GM19468 (cell line): Measurements from ENCODE around the gene SSBP2.
"Not testable (repeated sequence)": the region's sequence is repeated elsewhere in the genome, so short reads cannot be mapped to it uniquely, and the experiment has no call there.

ENCODE experiments used
- ATAC-seq: cut with Tn5 transposase; IDR thresholded peaks from one replicate; pipeline ENCODE4 v1.9.1; 2021; ENCODE audit warnings: mild to moderate bottlenecking, moderate library complexity, moderate number of reproducible peaks; ENCODE audit not compliant: unreplicated experiment; ENCODE audit errors: extremely low read depth

SSBP2 gene

DNA sequence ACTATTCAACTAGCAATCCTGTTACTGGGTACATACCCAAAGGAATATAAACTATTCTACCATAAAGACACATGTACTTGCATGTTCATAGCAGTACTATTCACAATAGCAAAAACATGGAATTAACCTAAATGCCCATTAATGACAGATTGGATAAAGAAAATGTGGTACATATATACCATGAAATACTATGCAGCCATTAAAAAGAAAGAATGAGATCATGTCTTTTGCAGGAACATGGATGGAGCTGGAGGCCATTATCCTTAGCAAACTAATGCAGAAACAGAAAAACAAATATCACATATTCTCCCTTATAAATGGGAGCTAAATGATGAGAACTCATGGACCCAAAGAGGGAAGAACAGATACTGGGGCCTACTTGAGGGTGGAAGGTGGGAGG lies 247.3 kb downstream of the SSBP2 start:
- ATAC-seq, result not testable (repeated sequence)

DNA sequence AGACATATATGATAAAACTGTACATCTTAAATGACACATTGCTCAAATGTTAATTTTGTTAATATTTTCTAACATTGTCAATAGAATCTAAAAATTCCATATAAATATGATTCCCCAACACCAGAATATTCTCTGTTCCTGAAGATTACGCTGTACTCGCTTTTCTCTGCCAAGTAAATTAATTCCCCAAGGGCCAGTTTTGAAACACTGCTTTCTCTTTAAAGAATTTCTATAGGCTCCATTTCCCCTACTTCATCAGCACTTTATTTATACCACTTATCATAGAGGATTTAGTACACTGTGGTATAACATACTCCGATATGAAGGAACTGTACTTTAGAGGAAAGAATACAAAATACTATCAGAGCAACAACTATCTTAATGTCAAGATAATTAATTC lies 255.6 kb downstream of the SSBP2 start:
- ATAC-seq, result no peak

DNA sequence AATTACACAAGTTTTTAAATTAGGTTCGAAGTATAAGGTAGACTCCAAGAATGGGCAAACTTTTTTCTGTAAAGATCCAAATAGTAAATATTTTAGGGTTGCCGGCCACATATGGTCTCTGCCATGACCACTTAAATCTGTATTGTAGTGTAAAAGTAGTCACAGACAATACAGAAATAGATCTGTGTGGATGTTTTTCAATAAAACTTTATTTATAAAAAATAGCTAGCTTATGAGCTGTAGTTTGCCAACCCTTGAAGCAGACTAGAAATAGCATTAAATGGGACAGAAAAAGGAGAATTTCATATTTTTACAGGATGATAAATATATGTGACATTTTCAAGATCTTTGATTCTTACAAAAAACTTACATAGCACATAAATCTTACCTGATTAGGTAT lies 262.0 kb downstream of the SSBP2 start:
- ATAC-seq, result no peak

DNA sequence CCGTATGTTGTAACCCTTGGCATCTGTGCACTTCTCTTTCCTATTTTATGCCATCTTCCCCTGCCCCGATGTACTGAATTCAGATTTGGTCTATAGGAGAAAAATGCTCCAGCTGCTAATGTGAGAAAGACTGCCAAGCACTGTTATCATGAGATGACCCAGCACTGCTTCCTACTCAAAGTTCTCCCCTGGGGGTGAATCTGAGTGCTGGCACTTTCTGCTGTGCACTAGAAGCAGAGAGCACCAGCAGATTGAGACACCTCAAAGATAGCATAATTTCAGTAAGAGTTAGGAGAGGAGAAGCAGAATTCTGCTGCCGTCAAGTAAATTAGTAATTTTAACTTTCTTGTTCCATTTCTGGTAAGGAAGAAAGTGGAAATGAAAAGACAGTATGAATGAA lies 264.2 kb downstream of the SSBP2 start:
- ATAC-seq, result no peak

DNA sequence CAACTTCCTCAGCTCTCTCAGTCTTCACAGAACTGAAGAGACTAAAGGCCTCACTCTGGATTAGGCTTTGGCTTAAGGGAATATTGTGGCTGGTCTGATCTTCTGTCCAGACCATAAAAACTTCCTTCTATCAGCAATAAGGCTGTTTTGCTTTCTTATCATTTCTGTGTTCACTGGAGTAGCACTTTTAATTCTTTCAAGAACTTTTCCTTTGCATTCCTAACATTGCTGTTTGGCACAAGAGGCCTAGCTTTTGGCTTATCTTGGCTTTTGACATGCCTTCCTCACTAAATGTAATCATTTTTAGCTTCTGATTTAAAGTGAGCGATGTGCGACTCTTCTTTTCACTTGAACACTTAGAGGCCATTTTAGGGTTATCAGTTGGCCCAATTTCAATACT lies 268.3 kb downstream of the SSBP2 start:
- no peak for ATAC-seq

DNA sequence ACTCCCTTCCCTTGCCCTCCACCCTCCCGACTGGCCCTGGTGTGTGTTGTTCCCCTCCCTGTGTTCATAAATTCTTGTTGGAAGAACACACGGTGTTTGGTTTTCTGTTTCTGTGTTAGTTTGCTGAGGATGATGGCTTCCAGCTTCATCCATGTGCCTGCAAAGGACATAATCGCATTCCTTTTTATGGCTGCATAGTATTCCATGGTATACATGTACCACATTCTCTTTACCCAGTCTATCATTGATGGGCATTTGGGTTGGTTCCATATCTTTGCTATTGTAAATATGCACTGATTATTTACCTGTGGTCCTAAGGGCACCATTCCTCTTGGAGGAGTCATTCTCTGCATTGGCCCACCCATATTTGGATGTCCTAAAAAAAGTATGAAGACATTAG lies 277.5 kb downstream of the SSBP2 start:
- not testable (repeated sequence) for ATAC-seq

DNA sequence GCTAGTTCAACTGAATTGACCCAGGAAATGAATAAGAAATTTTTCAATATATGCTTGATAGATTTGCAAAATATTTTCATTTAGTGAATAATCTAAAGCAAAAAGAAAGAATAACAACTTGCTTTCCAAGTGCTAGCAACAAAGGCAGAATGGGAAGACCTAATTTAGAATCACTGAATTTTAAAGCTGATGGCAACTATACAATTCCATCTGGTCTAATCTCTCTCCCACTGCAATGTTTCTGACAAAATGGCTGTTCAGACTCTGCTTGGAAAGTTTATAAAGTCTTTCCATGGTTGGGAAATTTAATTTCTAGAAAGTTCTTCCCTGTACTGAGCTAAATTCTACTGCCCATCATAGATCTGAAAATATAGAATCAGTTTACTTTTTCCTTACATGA lies 281.2 kb downstream of the SSBP2 start:
- ATAC-seq, result no peak

DNA sequence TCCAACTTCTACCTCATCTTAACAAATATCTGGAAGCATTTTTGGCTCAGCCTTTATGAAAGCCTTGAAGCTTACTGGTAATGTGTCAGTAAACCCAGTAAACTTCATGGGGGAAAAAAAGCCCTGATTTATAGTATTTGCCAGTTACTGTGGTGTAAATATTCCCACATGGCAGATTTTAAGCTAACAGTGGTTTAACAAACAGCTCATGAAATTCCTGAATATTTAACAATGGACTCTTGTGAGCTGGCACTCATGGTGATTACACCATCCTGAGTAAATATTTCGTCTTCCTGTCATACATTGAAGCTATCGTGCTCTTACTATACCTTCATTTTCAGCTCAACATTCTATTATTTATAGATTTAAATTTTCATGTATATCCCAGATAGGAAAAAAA lies 300.0 kb downstream of the SSBP2 start:
- ATAC-seq, result no peak

DNA sequence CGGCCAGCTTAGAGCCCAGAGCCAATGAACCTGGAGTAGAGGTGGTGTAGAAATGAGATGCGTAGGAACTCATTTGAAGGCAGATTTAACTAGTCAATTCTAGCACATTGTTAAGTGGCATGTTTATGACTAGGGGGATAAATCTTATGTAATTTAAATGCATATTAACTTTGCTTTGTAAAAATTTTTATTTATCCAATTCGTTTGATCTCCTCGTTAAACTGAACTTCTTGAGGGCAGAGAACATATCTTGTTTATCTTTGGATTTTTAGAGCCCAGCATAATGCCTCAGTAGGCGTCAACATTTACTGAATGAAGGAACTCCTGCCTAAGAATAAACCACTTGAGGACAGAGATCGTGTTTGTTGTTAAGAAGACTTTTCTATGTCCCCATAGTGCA lies 315.9 kb downstream of the SSBP2 start:
- ATAC-seq, result no peak

DNA sequence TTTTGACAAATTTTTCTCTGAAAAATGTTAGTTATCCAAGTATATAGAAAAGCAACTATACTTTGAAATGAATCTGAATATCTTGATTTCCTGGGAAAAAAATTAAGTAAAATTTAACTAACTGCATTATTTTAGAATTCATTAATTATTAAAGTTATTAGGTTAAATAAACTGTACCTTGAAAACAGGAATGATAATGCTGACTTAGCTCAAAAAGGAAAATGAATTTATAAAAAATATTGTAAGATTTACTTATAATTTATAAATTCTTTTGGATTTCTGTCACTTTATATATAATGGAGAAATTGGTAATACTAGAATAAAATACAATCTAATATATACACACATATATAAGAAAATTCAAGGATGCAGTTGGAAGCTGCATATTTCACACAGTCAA lies 320.9 kb downstream of the SSBP2 start:
- no peak for ATAC-seq

DNA sequence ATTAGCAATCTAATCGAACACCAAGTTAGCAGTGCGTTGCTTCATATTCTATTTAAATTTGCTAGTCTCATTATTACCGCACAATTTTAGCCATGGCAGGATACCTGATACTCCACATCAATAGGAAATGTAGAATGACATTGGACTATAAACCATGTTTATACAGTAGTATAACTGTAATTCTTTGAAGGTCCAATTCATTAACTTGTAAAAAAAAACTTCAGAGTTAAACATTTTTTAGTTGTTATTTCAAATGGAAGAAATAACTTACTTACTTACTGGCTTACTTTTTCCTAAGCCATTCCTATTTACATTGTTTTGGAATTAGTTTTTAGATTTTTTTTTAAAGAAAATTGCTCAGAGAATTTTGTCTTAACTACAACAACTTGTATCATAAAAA lies 321.5 kb downstream of the SSBP2 start:
- no peak for ATAC-seq

DNA sequence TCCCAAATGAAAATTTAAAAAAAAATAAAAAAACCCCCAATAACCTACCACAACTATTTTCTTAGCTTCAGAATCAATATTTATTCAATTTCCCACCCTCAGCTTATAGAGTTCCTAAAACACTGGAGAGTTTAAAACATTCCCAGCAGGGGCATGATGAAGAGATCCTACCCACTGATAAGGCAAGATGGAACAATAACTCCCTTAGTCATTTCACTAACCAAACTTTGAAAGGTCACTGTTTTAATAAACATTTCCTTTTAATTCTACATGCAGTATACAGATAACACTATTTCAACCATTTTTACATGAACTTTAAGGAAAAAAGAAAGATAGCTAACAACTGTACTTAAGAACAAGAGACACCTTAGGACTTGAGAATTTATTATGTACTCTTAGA lies 322.0 kb downstream of the SSBP2 start:
- ATAC-seq, result no peak

DNA sequence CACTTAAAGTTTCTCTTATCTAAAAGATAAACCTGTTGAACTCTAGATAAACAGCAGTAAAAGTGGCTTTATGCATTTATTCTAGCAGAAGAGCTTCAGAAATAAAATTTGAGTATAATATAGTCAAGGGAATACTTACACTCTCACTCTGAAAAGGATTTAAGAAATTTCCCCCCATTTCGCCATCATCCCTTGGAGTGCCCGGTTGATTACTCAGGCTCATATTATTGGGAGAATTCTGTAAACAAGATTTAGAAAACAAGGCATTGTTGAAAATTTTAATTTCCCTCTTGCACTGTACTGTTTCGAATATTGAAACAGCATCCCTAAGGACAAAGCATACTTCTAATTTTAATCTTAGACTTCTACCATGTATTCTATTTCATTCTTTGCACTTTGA lies 322.5 kb downstream of the SSBP2 start:
- no peak for ATAC-seq

DNA sequence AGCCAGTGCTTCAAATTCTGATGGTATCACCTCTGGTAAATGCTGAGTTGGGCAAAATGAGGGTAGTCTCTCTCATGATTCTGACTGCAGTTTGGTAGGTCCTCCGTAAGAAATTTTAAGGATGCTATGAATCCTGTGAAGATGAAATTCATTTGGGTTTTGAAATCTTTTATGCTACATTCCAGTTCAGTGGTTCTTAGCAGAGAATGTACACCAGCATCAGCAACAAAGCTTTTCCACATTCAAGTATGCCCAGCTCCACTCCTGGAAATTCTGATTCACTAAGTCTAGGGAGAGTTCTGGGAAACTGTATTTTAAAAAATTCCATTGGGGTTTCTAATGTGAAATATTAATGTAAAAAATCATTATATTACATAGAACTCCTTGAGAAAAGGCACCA lies 323.3 kb downstream of the SSBP2 start:
- no peak for ATAC-seq

DNA sequence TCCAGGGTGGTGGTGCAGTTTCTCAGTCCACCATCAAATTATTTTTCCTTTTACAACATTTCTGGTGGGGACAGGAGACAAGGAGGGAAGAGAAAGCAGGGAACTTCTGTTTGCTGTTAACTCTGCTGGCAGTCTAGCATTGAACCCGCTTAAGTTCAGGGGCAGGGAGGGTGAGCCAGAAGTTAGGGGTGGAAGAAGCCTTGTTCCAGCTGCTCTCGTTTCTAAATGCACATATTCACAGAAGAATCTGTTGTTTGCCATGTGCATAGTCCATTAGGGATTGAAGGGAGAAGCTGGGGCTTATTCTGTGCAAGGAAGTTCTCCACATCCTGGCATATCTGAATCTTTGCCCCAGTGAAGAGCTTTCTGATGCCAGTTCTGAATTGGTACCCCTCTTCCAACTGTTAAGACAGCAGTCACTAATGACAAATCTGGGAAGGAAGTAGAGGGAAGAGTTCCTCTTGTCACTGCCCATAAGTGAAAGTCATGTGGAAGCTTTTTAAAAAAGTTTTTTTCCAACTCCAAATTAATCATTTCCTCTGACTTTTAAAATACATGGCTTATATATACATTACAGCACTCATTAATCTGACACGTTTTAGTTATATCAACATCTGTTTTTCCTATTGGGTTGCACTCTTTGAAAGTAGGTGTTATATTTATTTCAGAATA lies 324.4 kb downstream of the SSBP2 start:
- no peak for ATAC-seq

DNA sequence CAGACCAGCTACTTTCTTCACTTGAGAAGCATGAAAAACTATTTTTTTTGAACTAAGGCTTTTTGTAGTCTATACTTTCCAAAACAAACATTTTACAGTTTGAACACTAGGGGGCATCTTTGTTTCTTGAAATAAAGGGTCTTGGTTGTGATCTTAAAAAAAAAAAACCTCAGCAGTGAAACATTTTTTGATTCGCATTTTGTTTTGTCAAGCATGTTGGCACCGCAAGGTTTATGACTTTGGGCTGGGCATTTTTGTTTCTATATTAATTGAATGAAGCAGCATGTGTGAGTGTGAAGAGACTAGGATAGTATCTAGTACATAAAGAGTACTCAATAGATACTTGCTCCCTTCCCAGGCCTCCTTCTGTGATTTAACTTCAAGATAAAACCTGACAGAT lies 325.3 kb downstream of the SSBP2 start:
- no peak for ATAC-seq

DNA sequence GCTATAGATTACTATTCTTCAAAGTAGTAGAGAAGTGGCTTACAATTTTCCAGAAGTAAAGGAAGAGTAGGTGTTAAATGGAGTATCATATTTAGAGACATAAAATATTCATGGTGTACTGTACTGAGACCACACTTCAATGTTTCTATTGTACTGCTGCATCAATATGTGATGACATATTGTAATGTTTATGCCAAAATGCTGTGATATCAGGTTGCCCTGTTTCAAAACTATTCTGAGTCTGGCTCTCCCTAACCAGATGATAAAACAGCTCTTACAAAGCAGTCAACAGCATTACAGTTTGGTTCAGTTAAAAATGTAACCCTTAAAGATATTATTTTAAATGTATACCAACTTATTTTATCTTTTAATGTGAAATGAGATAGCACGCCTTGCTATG lies 326.2 kb downstream of the SSBP2 start:
- ATAC-seq, result no peak

DNA sequence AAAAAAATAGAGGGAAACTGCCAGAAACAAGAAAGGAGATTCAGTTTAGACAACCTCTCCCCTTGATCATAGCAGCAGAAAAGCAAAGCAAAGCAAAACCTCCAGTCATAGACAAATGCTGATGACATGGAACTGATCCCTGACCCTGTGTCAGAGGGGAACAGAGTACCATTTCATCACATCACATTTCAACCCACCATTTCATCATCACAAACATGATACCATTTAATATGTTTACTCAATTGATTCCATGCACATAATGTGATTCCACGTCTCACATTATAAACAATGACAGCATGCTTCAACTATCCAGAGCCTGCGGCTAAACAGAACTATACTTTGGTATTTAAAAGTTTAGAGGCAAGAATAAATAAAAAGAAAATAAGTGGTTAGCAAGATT lies 328.2 kb downstream of the SSBP2 start:
- no peak for ATAC-seq

DNA sequence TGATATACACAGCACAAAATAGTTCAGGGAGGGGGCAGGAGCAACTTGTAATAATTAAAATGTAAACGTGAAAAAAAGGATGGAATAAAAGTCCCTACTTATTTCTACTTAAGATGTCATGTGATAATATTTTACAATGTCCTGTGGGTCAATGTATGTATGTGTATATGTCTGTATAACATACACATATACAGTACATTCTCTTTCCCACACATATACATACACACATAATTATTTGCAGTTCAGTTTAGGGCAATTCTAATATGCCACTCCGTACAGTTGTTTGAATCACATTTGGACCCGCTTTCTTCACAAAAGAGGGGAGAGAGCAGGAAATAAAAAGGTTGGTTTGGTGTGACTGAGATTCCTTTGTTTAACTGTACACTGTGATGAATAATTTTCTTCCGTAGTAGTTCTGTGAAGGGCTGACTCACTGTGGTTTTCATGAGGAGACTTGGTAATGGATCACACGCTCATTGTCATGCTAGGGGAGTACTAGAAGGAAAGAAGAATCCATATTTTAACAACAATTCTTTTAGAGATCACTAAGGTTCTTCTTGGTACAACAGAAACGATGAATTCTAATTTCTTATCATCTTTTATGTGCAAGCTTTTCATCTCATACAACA lies 330.7 kb downstream of the SSBP2 start:
- no peak for ATAC-seq

DNA sequence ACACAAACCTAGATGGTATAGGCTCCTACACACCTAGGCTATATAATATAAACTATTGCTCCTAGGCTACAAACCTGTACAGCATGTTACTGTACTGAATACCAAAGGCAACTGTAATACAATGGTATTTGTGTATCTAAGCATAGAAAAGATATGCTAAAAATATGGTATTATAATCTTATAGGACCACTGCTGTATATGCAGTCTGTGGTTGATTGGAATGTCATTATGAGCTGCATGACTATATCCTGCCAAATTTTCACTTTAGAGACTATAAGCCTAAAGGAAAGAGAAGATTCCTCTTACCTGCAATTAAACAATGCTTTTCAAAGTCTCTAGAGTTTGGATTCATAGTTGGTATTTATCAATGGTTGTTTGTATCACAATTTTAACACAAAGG lies 332.3 kb downstream of the SSBP2 start:
- ATAC-seq, result no peak

DNA sequence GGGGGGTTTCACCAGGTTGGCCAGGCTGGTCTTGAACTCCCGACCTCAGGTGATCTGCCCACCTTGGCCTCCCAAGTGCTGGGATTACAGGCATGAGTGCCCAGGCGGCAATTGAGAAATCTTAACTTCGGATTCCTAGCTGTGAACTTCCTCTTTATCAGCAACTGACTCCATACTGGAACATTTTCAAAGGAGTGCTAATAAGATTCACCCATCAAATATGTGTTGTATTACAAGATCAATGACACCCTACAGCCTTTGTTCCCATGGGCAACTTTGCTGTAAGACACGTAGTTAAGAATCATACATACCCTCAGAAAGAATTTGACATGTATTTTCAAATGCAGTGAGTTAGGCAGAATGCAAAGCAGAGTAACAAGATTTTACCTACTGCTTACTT lies 333.8 kb downstream of the SSBP2 start:
- no peak for ATAC-seq

DNA sequence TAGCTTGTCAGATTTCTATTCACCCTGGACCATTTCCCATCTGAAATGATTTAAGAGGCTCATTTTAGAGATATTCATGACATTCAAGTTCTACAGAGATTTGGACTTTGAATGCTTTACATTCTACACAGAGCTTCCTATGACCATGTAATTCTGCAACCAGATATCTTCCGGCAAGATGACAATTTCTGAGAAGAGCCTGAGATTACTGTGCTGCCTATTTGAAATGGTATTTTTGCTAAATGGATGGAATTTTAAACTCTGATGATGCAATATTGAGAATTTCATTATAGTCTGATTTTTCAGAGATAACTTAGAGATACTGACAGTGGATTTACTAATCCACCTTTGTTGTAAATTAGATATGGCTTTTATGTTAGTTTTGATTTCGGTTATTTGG lies 341.0 kb downstream of the SSBP2 start:
- no peak for ATAC-seq
